HG02571 (cell line): ENCODE results near the gene TMEM131L.
"Not testable (repeated sequence)": the region's sequence is repeated elsewhere in the genome, so short reads cannot be mapped to it uniquely, and the experiment has no call there.

Experiments used
- ATAC-seq: cut with Tn5 transposase; IDR thresholded peaks from one replicate; pipeline ENCODE4 v1.9.1; 2021; ENCODE audit warnings: mild to moderate bottlenecking, moderate library complexity; ENCODE audit not compliant: unreplicated experiment

Gene TMEM131L

GRCh38 chr4:153643406-153644383 is 177.5 kb downstream of the TMEM131L start:
- peak; percentile 77 for ATAC-seq

GRCh38 chr4:153645183-153645582 is 179.0 kb downstream of the TMEM131L start:
- ATAC-seq = no peak

- ATAC-seq = no peak
These were observed 180.1 kb downstream of the TMEM131L start for GRCh38 chr4:153646261-153646660.

GRCh38 chr4:153646978-153647377 is 180.8 kb downstream of the TMEM131L start:
- no peak for ATAC-seq

GRCh38 chr4:153647975-153648374 is 181.8 kb downstream of the TMEM131L start:
- no peak for ATAC-seq

GRCh38 chr4:153649572-153649991 is 183.4 kb downstream of the TMEM131L start:
- ATAC-seq = no peak

GRCh38 chr4:153651116-153651515 is 185.0 kb downstream of the TMEM131L start:
- no peak for ATAC-seq

GRCh38 chr4:153651587-153651986 is 185.4 kb downstream of the TMEM131L start:
- no peak for ATAC-seq

GRCh38 chr4:153652051-153652784 is 186.1 kb downstream of the TMEM131L start:
- ATAC-seq = no peak

GRCh38 chr4:153655002-153655541 is 188.9 kb downstream of the TMEM131L start:
- no peak for ATAC-seq

- ATAC-seq = no peak
These were observed 189.8 kb downstream of the TMEM131L start for GRCh38 chr4:153655928-153656327.

GRCh38 chr4:153661215-153661822 is 195.2 kb downstream of the TMEM131L start:
- no peak for ATAC-seq

GRCh38 chr4:153661908-153662307 is 195.7 kb downstream of the TMEM131L start:
- ATAC-seq = no peak

GRCh38 chr4:153663667-153664066 is 197.5 kb downstream of the TMEM131L start:
- ATAC-seq = no peak

GRCh38 chr4:153666505-153666904 is 200.3 kb downstream of the TMEM131L start:
- ATAC-seq = not testable (repeated sequence)

- no peak for ATAC-seq
These were observed 202.5 kb downstream of the TMEM131L start for GRCh38 chr4:153668647-153669046.

GRCh38 chr4:153669838-153670237 is 203.7 kb downstream of the TMEM131L start:
- ATAC-seq = no peak

GRCh38 chr4:153676486-153676885 is 210.3 kb downstream of the TMEM131L start:
- ATAC-seq = no peak

GRCh38 chr4:153676984-153677383 is 210.8 kb downstream of the TMEM131L start:
- ATAC-seq = no peak

- no peak for ATAC-seq
These were observed 213.3 kb downstream of the TMEM131L start for GRCh38 chr4:153679486-153679885.

GRCh38 chr4:153683763-153684181 is 217.6 kb downstream of the TMEM131L start:
- no peak for ATAC-seq
